Skin of body (tissue), 2 donors: Measurements from ENCODE around the gene INO80. TPM values are rescaled to one million over a fixed set of nuclear protein-coding genes. Genes with fewer than 3 reads are reported as not detected.
A peak's percentile ranks its signal among the peaks of the same experiment; 100 is the strongest.
"Not testable (repeated sequence)": the region's sequence is repeated elsewhere in the genome, so short reads cannot be mapped to it uniquely, and the experiment has no call there.

Experiments used
- DNase-seq: peaks from one replicate; lab custom pipeline; 2025; lab: John Stamatoyannopoulos, UW
- total RNA-seq: library from RNA; depleted of rRNA; stranded (reverse); fragments of >200 nt; gene quantifications from one replicate; pipeline ENCODE4 v1.2.3, GENCODE V29; 2014

Gene INO80
- total RNA-seq, 1 donor from 2014 or later, result 25.1 TPM

- no peak for DNase-seq
Observed at GRCh38 chr15:40964006-40964405, 152.1 kb downstream of the INO80 start.

GRCh38 chr15:40963201-40963600, 152.9 kb downstream of the INO80 start:
- DNase-seq, result no peak

GRCh38 chr15:40962317-40962716, 153.8 kb downstream of the INO80 start:
- not testable (repeated sequence) for DNase-seq

GRCh38 chr15:40961740-40962139, 154.3 kb downstream of the INO80 start:
- not testable (repeated sequence) for DNase-seq

GRCh38 chr15:40960925-40961324, 155.2 kb downstream of the INO80 start:
- no peak for DNase-seq

DNA sequence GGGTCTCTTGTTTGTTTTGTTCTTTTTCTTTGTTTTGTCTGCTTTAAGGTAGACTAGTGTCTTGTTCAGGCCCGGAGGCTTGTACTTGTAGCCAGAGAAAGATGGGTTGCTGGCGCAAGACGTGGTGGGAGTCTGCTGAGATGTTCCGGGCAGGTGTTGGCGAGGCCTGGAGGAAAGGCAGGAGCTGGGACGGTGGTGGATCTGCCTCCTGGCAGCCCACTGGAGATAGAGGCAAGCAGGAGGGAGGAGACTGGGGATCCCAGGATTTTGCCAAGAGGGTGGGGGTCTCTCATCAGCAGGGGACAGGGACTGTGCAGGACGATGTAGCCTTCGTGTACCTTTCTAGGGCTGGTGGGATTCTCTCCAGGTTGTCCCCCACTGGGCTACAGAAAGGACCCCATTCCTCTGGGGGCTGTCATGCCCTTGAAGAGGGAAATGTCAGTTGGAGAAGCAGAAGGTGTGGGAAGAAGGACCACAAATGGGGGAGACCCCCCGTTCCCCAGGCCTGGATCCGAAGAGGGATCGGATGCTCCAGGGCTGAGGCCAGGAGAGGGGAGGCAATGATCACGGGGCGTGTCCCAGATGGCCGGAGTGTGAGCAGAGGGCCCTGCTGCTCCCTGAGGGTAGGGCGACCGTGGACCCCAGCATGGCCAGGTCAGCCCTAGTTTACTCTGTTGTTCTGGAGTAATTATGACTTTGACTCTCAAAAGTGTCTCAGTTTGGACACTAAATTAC, 155.8 kb downstream of the INO80 start:
- no peak for DNase-seq

DNA sequence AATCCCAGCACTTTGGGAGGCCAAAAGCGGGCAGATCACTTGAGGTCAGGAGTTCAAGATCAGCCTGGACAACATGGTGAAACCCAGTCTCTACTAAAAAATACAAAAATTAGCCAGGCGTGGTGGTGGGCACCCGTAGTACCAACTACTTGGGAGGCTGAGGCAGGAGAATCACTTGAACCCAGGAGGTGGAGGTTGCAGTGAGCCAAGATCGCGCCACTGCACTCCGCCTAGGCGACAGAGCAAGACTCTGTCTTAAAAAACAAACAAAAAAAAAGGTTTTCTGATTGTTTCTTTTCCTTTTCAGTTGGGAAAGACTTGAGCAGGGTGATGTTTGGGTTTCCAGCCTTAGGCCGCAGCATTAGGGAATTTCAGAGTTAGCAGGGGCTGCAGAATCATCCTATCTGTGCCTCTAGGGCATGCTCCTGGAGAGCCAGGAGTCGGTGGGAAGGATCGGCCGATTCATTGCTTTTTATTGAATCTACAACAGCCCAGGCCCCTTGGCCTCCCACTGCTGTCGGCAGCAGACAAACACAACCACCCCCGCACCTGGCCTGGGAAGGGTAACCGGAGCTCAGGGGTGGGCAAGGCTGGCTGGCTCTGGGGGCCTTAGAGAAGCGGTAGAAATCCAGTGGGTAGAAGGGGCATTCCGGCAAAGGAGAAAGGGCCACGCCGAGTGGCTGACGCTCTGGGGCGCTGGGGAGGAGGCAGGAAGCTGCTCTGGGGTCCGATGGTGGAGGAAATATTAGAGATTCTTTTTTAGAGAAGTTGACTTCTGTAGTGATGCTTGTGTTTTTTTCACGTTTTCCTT, 156.5 kb downstream of the INO80 start:
- no peak for DNase-seq

- no peak for DNase-seq
Observed at GRCh38 chr15:40958723-40959122, 157.4 kb downstream of the INO80 start.

GRCh38 chr15:40958146-40958545, 157.9 kb downstream of the INO80 start:
- DNase-seq, result no peak

DNA sequence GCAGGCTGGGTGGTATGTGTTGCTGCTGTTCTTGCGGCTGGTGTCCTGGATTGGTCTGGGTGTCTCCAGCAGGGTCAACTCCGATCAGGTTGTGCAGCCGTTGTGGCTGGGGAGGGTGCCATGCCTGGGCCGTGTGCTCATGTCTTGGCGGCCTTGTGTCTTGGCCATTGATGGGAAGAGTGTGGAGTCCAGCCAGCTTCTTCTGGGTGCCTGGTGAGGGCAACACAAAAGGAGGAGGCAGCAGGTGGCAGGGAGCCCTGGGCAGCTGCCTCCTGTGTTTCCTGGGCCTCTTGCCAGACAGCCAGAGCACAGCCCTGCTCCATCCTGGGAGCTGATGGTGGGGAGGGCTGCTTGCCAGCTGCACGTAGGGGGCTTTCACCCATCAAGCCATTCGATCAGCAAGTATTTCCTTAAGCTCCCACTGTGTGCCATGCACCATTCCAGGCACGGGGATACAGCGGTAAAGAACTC, 158.5 kb downstream of the INO80 start:
- no peak for DNase-seq

- no peak for DNase-seq
Observed at GRCh38 chr15:40957041-40957555, 159.0 kb downstream of the INO80 start.

GRCh38 chr15:40956541-40956982, 159.5 kb downstream of the INO80 start:
- DNase-seq, result no peak

- no peak for DNase-seq
Observed at GRCh38 chr15:40955930-40956540, 160.0 kb downstream of the INO80 start.

DNA sequence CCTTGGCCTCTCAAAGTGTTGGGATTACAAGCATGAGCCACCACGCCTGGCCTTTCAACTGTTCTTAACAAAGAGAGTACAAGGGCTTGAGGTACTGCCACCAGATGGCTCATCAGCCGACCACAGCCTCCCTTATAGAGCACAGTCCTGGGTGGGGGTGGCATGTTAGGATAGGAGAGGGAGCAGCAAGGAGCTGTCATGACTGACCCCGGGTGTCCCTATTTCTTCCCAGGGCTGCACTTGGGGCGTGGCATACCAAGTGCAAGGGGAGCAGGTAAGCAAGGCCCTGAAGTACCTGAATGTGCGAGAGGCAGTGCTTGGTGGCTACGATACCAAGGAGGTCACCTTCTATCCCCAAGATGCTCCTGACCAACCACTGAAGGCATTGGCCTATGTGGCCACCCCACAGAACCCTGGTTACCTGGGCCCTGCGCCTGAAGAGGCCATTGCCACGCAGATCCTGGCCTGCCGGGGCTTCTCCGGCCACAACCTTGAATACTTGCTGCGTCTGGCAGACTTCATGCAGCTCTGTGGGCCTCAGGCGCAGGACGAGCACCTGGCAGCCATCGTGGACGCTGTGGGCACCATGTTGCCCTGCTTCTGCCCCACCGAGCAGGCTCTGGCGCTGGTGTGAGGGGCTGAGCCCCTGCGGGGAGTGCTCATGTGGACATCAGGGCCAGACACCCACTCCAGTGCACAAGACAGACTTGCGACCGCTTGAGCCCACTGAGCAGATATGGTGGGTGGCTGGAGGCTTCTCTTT, 160.8 kb downstream of the INO80 start:
- no peak for DNase-seq

GRCh38 chr15:40954158-40954848, 161.8 kb downstream of the INO80 start:
- DNase-seq, result peak; percentile 45

DNA sequence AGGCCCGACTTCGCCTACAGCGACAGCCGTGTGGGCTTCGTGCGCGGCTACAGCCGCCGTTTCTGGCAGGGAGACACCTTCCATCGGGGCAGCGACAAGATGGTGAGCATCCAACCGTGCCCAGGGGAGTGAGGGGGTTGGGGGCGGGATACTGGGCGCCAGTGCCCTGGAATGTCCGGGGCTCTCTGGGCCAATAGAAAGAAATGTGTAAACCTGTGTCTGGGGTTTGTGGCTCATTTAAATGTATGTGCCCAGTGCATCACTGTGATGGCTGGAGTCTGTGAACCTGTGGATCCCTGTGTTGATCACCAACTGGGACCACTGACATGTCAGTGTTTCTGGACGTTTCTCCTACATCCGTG, 162.4 kb downstream of the INO80 start:
- no peak for DNase-seq

DNA sequence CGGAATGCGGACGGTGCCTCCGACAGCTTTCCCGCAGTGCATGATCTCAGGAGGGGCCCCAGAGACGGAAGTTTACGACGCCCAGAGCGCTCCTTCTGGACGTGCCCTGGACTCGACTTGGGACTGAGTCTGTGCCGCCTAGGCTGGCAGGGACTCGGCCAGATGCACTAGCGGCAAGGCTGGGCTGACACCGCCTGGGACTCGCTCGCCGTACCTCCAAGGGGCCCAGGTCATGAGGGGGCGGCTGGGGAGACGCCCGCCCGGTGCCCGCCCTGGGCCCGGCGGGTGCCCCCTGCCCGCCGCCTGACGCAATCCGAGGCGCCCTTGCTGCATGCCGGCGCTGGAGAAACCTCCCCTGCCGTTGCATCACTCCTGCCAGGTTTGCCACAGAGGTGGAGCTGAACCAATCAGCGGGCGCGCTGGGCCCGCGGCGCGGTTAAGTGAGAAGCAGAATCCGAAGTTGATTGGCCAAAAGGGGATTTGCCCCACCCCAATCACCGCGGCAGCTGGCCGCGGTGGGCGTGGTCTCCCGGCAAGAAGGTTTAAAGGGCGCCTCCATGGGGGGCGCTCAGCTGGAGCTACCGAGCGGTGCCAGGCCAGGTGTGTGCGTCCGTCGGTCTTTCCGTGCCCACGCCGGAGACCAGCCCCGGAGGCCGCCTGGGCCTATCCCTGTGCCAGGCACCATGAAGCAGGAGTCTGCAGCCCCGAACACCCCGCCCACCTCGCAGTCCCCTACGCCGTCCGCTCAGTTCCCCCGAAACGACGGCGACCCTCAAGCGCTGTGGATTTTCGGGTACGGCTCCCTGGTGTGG, 163.0 kb downstream of the INO80 start, which contains the start of gene CHAC1:
TSS of gene CHAC1 (plus strand) at position 571 of the 812 bp plus-strand sequence. CDS start at position 684, 113 bp downstream.
- DNase-seq, result peak; percentile 72

GRCh38 chr15:40952301-40952900, 163.7 kb downstream of the INO80 start:
- no peak for DNase-seq

DNA sequence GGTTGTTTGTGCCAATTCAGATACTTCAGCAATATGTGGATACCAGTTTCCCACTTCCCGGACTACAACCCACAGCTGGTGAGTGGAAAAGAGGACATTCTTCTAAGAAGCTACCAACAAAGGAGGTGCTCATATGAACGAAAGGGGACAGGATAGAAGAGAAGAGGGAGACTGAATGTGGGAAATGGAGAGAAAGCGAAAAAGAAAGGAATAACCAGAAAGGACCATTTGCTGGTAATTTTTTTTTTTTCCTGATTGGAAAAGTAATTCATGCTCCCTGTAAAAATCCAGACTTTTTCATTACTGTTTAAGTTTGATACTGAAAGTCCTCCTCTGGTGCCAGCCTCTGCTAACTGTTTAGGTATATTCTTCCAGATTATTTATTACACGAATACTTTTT, 164.3 kb downstream of the INO80 start:
- no peak for DNase-seq
